Trophoblast cell (in vitro differentiated cells and primary cell): ENCODE results near the gene IPO13.

Experiments used
- DNase-seq, 2 donors: peaks; one replicate each; pipeline ENCODE4 v3.0.0-alpha.2; 2016
- H2AFZ ChIP-seq: 2 replicates; pipeline ENCODE4 v1.6.1; 2013; ENCODE audit warnings: low read length, moderate library complexity, mild to moderate bottlenecking; ENCODE audit not compliant: insufficient read depth, poor library complexity
- H2AK5ac ChIP-seq: 2 replicates; pipeline ENCODE4 v1.6.1; 2013; ENCODE audit warnings: mild to moderate bottlenecking, low read length
- H2BK120ac ChIP-seq: 2 replicates; pipeline ENCODE4 v1.6.1; 2013; ENCODE audit warnings: low read length, mild to moderate bottlenecking, moderate library complexity; ENCODE audit not compliant: insufficient read depth, poor library complexity
- H2BK12ac ChIP-seq: 2 replicates; pipeline ENCODE4 v1.6.1; 2013; ENCODE audit warnings: mild to moderate bottlenecking, low read length, moderate library complexity
- H2BK5ac ChIP-seq: 2 replicates; pipeline ENCODE4 v1.6.1; 2013; ENCODE audit warnings: low read length, low read depth, moderate library complexity, mild to moderate bottlenecking; ENCODE audit not compliant: poor library complexity
- H3K14ac ChIP-seq: 2 replicates; pipeline ENCODE4 v1.6.1; 2013; ENCODE audit warnings: mild to moderate bottlenecking, low read length
- H3K18ac ChIP-seq: 2 replicates; pipeline ENCODE4 v1.6.1; 2013; ENCODE audit warnings: mild to moderate bottlenecking, low read length
- H3K23ac ChIP-seq: 2 replicates; pipeline ENCODE4 v1.6.1; 2013; ENCODE audit warnings: low read length
- H3K27ac ChIP-seq: 2 replicates; pipeline ENCODE4 v1.5.1; 2013; ENCODE audit warnings: low read depth, mild to moderate bottlenecking, inconsistent platforms, low read length, moderate library complexity
- H3K27me3 ChIP-seq: 2 replicates; pipeline ENCODE4 v1.6.1; 2013; ENCODE audit warnings: inconsistent platforms, mild to moderate bottlenecking, low read length, moderate library complexity; ENCODE audit not compliant: insufficient read depth
- H3K36me3 ChIP-seq, 2 experiments: 1 replicate in 1 of 2; 2 replicates in 1 of 2; pipeline ENCODE4 v1.6.1; 2013; ENCODE audit warnings: low read length in 2 of 2, mild to moderate bottlenecking in 2 of 2, moderate library complexity in 1 of 2; ENCODE audit not compliant: insufficient read depth in 2 of 2, control insufficient read depth in 1 of 2
- H3K4ac ChIP-seq: 2 replicates; pipeline ENCODE4 v1.6.1; 2013; ENCODE audit warnings: low read depth, mild to moderate bottlenecking, low read length, moderate library complexity
- H3K4me1 ChIP-seq, 2 experiments: 1 replicate in 1 of 2; 2 replicates in 1 of 2; pipeline ENCODE4 v1.6.1; 2013; ENCODE audit warnings: low read length in 2 of 2, mild to moderate bottlenecking in 2 of 2, moderate library complexity in 1 of 2; ENCODE audit not compliant: insufficient read depth in 2 of 2, control insufficient read depth in 1 of 2
- H3K4me2 ChIP-seq: 2 replicates; pipeline ENCODE4 v1.6.1; 2013; ENCODE audit warnings: inconsistent platforms, mild to moderate bottlenecking, low read length, moderate library complexity
- H3K4me3 ChIP-seq: 2 replicates; pipeline ENCODE4 v1.5.1; 2013; ENCODE audit warnings: mild to moderate bottlenecking, low read depth, low read length, inconsistent platforms
- H3K79me1 ChIP-seq: one replicate; pipeline ENCODE4 v1.6.1; 2013; ENCODE audit warnings: low read length
- H3K79me2 ChIP-seq: 2 replicates; pipeline ENCODE4 v1.6.1; 2013; ENCODE audit warnings: low read length, mild to moderate bottlenecking; ENCODE audit not compliant: control insufficient read depth, insufficient read depth, poor library complexity
- H3K9ac ChIP-seq: 2 replicates; pipeline ENCODE4 v1.6.1; 2013; ENCODE audit warnings: mild to moderate bottlenecking, low read length
- H3K9me3 ChIP-seq: 2 replicates; pipeline ENCODE4 v1.6.1; 2013; ENCODE audit warnings: low read depth, mild to moderate bottlenecking, control low read depth, inconsistent platforms, low read length; ENCODE audit not compliant: insufficient read depth
- H4K12ac ChIP-seq: 2 replicates; pipeline ENCODE4 v1.6.1; 2013; ENCODE audit warnings: low read depth, mild to moderate bottlenecking, low read length, moderate library complexity
- H4K8ac ChIP-seq: 2 replicates; pipeline ENCODE4 v1.6.1; 2013; ENCODE audit warnings: low read depth, mild to moderate bottlenecking, low read length, moderate library complexity
- H4K91ac ChIP-seq: one replicate; pipeline ENCODE4 v1.6.1; 2013; ENCODE audit warnings: low read depth, mild to moderate bottlenecking, low read length, moderate library complexity
- WGBS: extraction: QIAGEN DNeasy Blood & Tissue Kit; methylation state at CpG from one replicate; pipeline ENCODE4 v1.1.7; 2013; ENCODE audit warnings: missing lambda C conversion rate; ENCODE audit not compliant: insufficient read length, insufficient coverage; ENCODE audit errors: extremely low coverage; 5-methylcytosine and 5-hydroxymethylcytosine counted together

The IPO13 gene

DNA sequence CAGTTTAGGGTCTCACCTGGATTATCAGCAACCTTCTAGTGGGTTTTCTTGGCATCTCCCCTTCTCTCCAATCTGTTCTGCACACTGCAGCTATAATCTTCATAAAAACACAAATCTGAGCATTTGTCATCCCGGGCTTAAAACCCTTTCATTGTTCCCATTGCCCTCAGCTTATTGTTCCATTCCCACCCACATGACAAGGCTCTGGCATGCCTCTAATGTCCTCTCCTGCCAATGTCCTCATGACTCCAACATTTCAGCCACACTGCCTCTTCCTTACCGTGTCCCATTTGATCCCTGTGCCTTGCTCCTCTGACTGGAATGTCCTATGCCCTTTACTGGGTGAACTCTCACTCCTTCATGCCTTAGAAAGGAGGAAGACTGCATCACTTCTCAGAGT is 15.6 kb downstream of the IPO13 start:
- H3K4me2 ChIP-seq = no peak overlapping the region
- no peaks in the 10 kb centered on the region for H3K27me3 ChIP-seq
- WGBS = no CpG with 5 or more reads among the region's 2 CpGs
- H3K4me3 ChIP-seq = no peak overlapping the region
- no peak overlapping the region for H3K18ac ChIP-seq
- no peaks in the 10 kb centered on the region for H3K79me1 ChIP-seq
- no peak overlapping the region for H3K27ac ChIP-seq
- H4K91ac ChIP-seq = no peak overlapping the region
- no peak overlapping the region for H2BK5ac ChIP-seq
- no peak overlapping the region for H3K4ac ChIP-seq
- no peaks in the 10 kb centered on the region for H3K4me1 ChIP-seq
- H2AFZ ChIP-seq = no peak overlapping the region
- H3K36me3 ChIP-seq = peaks cover 44 to 54% of the 10 kb centered on the region in 2 experiments
- H3K9ac ChIP-seq = no peak overlapping the region
- no peak overlapping the region for H3K14ac ChIP-seq
- no peak overlapping the region for H3K23ac ChIP-seq
- no peak overlapping the region for H2BK120ac ChIP-seq
- no peak for DNase-seq
- no peak overlapping the region for H4K12ac ChIP-seq
- H2AK5ac ChIP-seq = no peak overlapping the region
- no peaks in the 10 kb centered on the region for H3K79me2 ChIP-seq
- H4K8ac ChIP-seq = no peak overlapping the region
- no peaks in the 10 kb centered on the region for H3K9me3 ChIP-seq
- no peak overlapping the region for H2BK12ac ChIP-seq

DNA sequence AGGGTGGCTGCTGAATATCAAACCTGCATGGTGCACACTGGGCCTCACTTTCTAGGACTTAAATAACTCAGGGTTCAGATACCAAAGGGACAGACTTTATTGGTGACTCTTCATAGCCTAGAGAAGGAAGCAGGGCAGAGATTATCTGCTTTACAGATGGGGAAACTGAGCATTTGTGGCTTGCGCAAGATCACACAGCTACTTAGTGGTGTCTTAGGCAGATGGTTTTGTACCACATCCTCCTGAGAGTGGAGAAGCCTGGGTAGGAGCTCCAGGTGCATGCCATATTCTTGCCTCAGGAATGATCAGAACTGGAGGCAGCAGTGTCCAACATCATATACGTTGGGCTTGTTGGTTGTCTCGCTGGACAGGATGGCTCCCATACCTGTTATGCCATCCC is 16.3 kb downstream of the IPO13 start:
- Histone ChIP-seq H3K27ac (no peak overlapping the region), H2BK5ac (no peak overlapping the region), H3K18ac (no peak overlapping the region), H3K36me3 (peaks cover 40 to 51% of the 10 kb centered on the region in 2 experiments), H4K8ac (no peak overlapping the region), H3K14ac (no peak overlapping the region), H3K27me3 (no peaks in the 10 kb centered on the region), H3K9ac (no peak overlapping the region), H3K4me2 (no peak overlapping the region), H3K79me2 (no peaks in the 10 kb centered on the region), H4K12ac (no peak overlapping the region), H2AFZ (no peak overlapping the region), H3K4me3 (no peak overlapping the region), H3K23ac (no peak overlapping the region), H3K9me3 (no peaks in the 10 kb centered on the region), H3K4me1 (no peaks in the 10 kb centered on the region), H3K79me1 (no peaks in the 10 kb centered on the region), H3K4ac (no peak overlapping the region), H2BK12ac (no peak overlapping the region), H2BK120ac (no peak overlapping the region), H4K91ac (no peak overlapping the region), H2AK5ac (no peak overlapping the region)
- no peak for DNase-seq
- no CpG with 5 or more reads among the region's 3 CpGs for WGBS

DNA sequence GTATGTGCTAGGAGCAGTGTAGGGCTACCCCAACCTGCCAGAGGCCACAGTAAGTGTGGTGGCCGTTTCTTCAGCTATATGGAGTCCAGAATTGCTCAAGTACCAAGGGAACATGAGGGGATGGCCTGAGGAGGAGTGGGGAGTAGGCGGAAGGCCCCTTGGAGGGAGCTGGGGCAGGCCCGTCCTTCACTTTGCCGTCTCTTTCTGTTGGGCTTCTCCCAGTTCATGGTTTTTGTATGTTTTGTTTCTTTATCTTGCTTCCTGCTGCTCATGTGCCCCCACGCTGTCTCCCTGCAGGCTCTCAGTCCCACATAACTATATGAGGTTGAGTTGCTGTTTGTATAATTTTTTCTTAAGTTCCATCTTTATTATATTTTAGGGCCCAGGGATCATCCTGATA is 17.1 kb downstream of the IPO13 start:
- DNase-seq = no peak
- Histone ChIP-seq H3K4me2 (no peak overlapping the region), H3K79me2 (no peaks in the 10 kb centered on the region), H2BK12ac (no peak overlapping the region), H3K9ac (no peak overlapping the region), H3K4ac (no peak overlapping the region), H3K9me3 (no peaks in the 10 kb centered on the region), H3K4me3 (no peak overlapping the region), H2AK5ac (no peak overlapping the region), H3K36me3 (peaks cover 35 to 42% of the 10 kb centered on the region in 2 experiments), H3K23ac (no peak overlapping the region), H4K8ac (no peak overlapping the region), H3K4me1 (no peaks in the 10 kb centered on the region), H4K91ac (no peak overlapping the region), H2AFZ (no peak overlapping the region), H3K27me3 (no peaks in the 10 kb centered on the region), H3K79me1 (no peaks in the 10 kb centered on the region), H3K27ac (no peak overlapping the region), H2BK5ac (no peak overlapping the region), H3K14ac (no peak overlapping the region), H3K18ac (no peak overlapping the region), H4K12ac (no peak overlapping the region), H2BK120ac (no peak overlapping the region)
- WGBS = no CpG with 5 or more reads among the region's 5 CpGs

DNA sequence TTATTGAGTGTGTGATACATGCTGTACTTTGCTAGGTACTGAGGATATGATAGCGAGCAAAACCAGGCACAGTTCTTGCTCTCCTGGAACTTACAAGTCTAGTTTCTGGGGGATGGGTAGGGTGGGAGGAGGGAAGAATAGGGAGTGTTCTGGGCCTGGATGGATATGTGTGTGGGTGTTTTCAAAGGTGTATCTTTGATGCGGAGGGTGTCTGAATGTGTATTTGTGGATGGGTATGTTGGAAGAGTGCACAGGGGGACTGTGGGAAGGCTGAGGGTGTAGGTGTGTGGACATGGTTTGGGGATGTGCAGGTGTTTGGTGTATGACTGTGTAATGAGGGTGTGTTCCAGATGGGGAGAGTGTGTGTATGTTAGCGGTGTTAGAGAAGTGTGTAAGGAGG is 18.6 kb downstream of the IPO13 start:
- Histone ChIP-seq H3K18ac (no peak overlapping the region), H3K4me1 (peaks cover 0 to 3% of the 10 kb centered on the region in 2 experiments), H3K9me3 (peaks cover 2% of the 10 kb centered on the region), H3K36me3 (peaks cover 30 to 36% of the 10 kb centered on the region in 2 experiments), H2AFZ (no peak overlapping the region), H3K14ac (no peak overlapping the region), H3K4me3 (no peak overlapping the region), H3K79me1 (no peaks in the 10 kb centered on the region), H3K27me3 (no peaks in the 10 kb centered on the region), H3K27ac (no peak overlapping the region), H3K4me2 (no peak overlapping the region), H2AK5ac (no peak overlapping the region), H4K91ac (no peak overlapping the region), H2BK12ac (no peak overlapping the region), H3K9ac (no peak overlapping the region), H4K8ac (no peak overlapping the region), H4K12ac (no peak overlapping the region), H3K79me2 (no peaks in the 10 kb centered on the region), H2BK5ac (no peak overlapping the region), H3K23ac (no peak overlapping the region), H3K4ac (no peak overlapping the region), H2BK120ac (no peak overlapping the region)
- no CpG with 5 or more reads among the region's 3 CpGs for WGBS
- DNase-seq = no peak
